GM12875 (cell line): Measurements from ENCODE around the gene OTOP1.

ENCODE experiments used
- H3K4me3 ChIP-seq: one replicate; pipeline ENCODE4 v1.5.1; 2011; ENCODE audit warnings: low read depth, low read length, control low read depth
- CTCF ChIP-seq: IDR thresholded peaks from 2 replicates; pipeline ENCODE4 v1.5.1; 2011; ENCODE audit warnings: low read depth, mild to moderate bottlenecking, control low read depth, inconsistent platforms, low read length, moderate library complexity, borderline replicate concordance; ENCODE audit not compliant: insufficient read depth

OTOP1 gene

GRCh38 chr4:4226606-4227438, at the start of gene OTOP1:
Gene OTOP1, minus strand, starts transcription at chr4:4226929. Its CDS starts 65 bp downstream, at chr4:4226864.
- no peak within 1 kb of the TSS for H3K4me3 ChIP-seq
- no peak for TF ChIP-seq CTCF

- H3K4me3 ChIP-seq, result no peak overlapping the region
- no peak for TF ChIP-seq CTCF
Measured at GRCh38 chr4:4274226-4274625, 47.5 kb upstream of the OTOP1 start.

GRCh38 chr4:4271912-4272311, 45.2 kb upstream of the OTOP1 start:
- H3K4me3 ChIP-seq, result no peak overlapping the region
- no peak for TF ChIP-seq CTCF

- TF ChIP-seq CTCF, result no peak
- H3K4me3 ChIP-seq, result no peak overlapping the region
Measured at GRCh38 chr4:4270529-4270928, 43.8 kb upstream of the OTOP1 start.

- no peak overlapping the region for H3K4me3 ChIP-seq
- TF ChIP-seq CTCF, result no peak
Measured at GRCh38 chr4:4269856-4270255, 43.1 kb upstream of the OTOP1 start.

GRCh38 chr4:4269331-4269731, 42.6 kb upstream of the OTOP1 start:
- no peak for TF ChIP-seq CTCF
- H3K4me3 ChIP-seq, result no peak overlapping the region

- H3K4me3 ChIP-seq, result no peak overlapping the region
- TF ChIP-seq CTCF, result no peak
Measured at GRCh38 chr4:4268776-4269175, 42.0 kb upstream of the OTOP1 start.
